HepG2 (cell line): ENCODE measurements around the gene SPARC. TPM values are rescaled to one million over a fixed set of nuclear protein-coding genes. Genes with fewer than 3 reads are reported as not detected.

ENCODE experiments used
- ATAC-seq: fragments of 200-7000 bp; cut with Tn5 transposase; 3 replicates; pipeline ENCODE4 v1.9.1; 2020; ENCODE audit warnings: mild to moderate bottlenecking, moderate library complexity
- BruUV-seq: library from RNA; stranded (reverse); fragments of 400-500 nt; replicated peaks from 2 replicates; lab custom pipeline; 2021; lab: Mats Ljungman, UMichigan
- CTCF ChIA-PET: fragments of 300-600 bp; formaldehyde crosslinking; extraction: SDS; loops from one replicate; lab custom pipeline; 2021; ENCODE audit warnings: low total read pairs, inconsistent platforms, low intra/inter-chr PET ratio; lab: Yijun Ruan, JAX
- POLR2A ChIA-PET: fragments of 350-600 bp; sonication (Branson Sonifier 250); formaldehyde crosslinking; loops from one replicate; lab custom pipeline; 2020; ENCODE audit warnings: antibody characterized with exemption, inconsistent platforms; lab: Yijun Ruan, JAX
- DNase-seq: peaks from one replicate; pipeline ENCODE4 v3.0.0-alpha.2; 2015; ENCODE audit warnings: low spot score
- FAIRE-seq: peaks from 3 replicates; lab custom pipeline; 2011; peaks lifted over from hg19 to GRCh38; lab: Jason Lieb, UNC
- H2AFZ ChIP-seq: one replicate; pipeline ENCODE4 v1.6.1; 2011; ENCODE audit warnings: low read length, inconsistent platforms
- H3K27ac ChIP-seq: fragments of 300-600 bp; 3 replicates; pipeline ENCODE4 v1.8.0; 2011; ENCODE audit warnings: mixed run types, mild to moderate bottlenecking, mixed read lengths, low read length, inconsistent platforms; ENCODE audit not compliant: insufficient read depth; ENCODE audit errors: extremely low read length
- H3K27me3 ChIP-seq, 2 experiments: fragments of 200-600 bp in 1 of 2; 2 replicates in 1 of 2; 3 replicates in 1 of 2; pipeline versions ENCODE4 v1.6.0 to v1.8.0; 2011; ENCODE audit warnings: low read length in 2 of 2, mild to moderate bottlenecking in 2 of 2, moderate library complexity in 2 of 2, inconsistent platforms in 1 of 2; ENCODE audit not compliant: insufficient read depth in 2 of 2, control insufficient read depth in 1 of 2
- H3K36me3 ChIP-seq, 2 experiments: fragments of 200-600 bp in 1 of 2; replicated peaks in 1 of 2; 2 replicates in 1 of 2; 3 replicates in 1 of 2; pipeline versions ENCODE4 v1.5.1 to v1.8.0; 2011; ENCODE audit warnings: low read length in 2 of 2, inconsistent platforms in 1 of 2; ENCODE audit not compliant: insufficient read depth in 2 of 2, control insufficient read depth in 1 of 2
- H3K4me1 ChIP-seq: 2 replicates; pipeline ENCODE4 v1.5.1; 2012; ENCODE audit warnings: low read length, inconsistent platforms; ENCODE audit not compliant: insufficient read depth
- H3K4me2 ChIP-seq: 2 replicates; pipeline ENCODE4 v1.6.0; 2011; ENCODE audit warnings: low read depth, low read length, inconsistent platforms
- H3K4me3 ChIP-seq, 3 experiments: fragments of 200-600 bp in 1 of 3; sonication (generic), shearing (Covaris generic) in 1 of 3; replicated peaks in 1 of 3; 2 replicates each; pipeline ENCODE4 v1.5.1; 2011 to 2016; ENCODE audit warnings: low read length in 3 of 3, inconsistent platforms in 2 of 3, low read depth in 2 of 3, mild to moderate bottlenecking in 2 of 3, control low read depth in 1 of 3, mixed read lengths in 1 of 3; ENCODE audit not compliant: insufficient read depth in 1 of 3
- H3K79me2 ChIP-seq: one replicate; pipeline ENCODE4 v1.6.1; 2011; ENCODE audit warnings: low read length, inconsistent platforms; ENCODE audit not compliant: insufficient read depth
- H3K9ac ChIP-seq: 2 replicates; pipeline ENCODE4 v1.6.0; 2011; ENCODE audit warnings: mild to moderate bottlenecking, low read depth, low read length, inconsistent platforms; ENCODE audit not compliant: insufficient read depth
- H3K9me3 ChIP-seq: 2 replicates; pipeline ENCODE4 v1.5.1; 2012; ENCODE audit warnings: mild to moderate bottlenecking, low read length
- H4K20me1 ChIP-seq: 2 replicates; pipeline ENCODE4 v1.6.0; 2011; ENCODE audit warnings: inconsistent platforms, mild to moderate bottlenecking, low read length, moderate library complexity; ENCODE audit not compliant: insufficient read depth
- AKNA ChIP-seq: sonication (generic); formaldehyde crosslinking; IDR thresholded peaks from 2 replicates; pipeline ENCODE4 v1.4.0; 2020; ENCODE audit warnings: missing genetic modification reagents, borderline replicate concordance
- CTCF ChIP-seq: sonication (generic); formaldehyde crosslinking; IDR thresholded peaks from 2 replicates; pipeline ENCODE4 v1.5.0; 2020; ENCODE audit warnings: mild to moderate bottlenecking, missing genetic modification reagents, moderate library complexity
- HNF4A ChIP-seq: sonication (generic); formaldehyde crosslinking; IDR thresholded peaks from 2 replicates; pipeline ENCODE4 v1.4.0; 2020; ENCODE audit warnings: missing genetic modification reagents
- HNF4G ChIP-seq, 2 experiments: sonication (generic) in 1 of 2; formaldehyde crosslinking in 1 of 2; IDR thresholded peaks; 2 replicates each; pipeline versions ENCODE4 v1.4.0 to v1.6.1; 2011 to 2020; ENCODE audit warnings: borderline replicate concordance in 2 of 2, low read depth in 2 of 2, mild to moderate bottlenecking in 2 of 2, low read length in 1 of 2, missing genetic modification reagents in 1 of 2, moderate library complexity in 1 of 2
- KDM1A ChIP-seq: IDR thresholded peaks from 2 replicates; pipeline ENCODE4 v1.6.1; 2016; ENCODE audit warnings: missing compliant biosample characterization
- MAX ChIP-seq: IDR thresholded peaks from 2 replicates; pipeline ENCODE4 v1.6.1; 2012; ENCODE audit warnings: inconsistent platforms
- TFAP4 ChIP-seq: sonication (generic); IDR thresholded peaks from 2 replicates; pipeline ENCODE4 v1.6.1; 2016; ENCODE audit warnings: low read depth, borderline replicate concordance
- WIZ ChIP-seq: sonication (generic); formaldehyde crosslinking; IDR thresholded peaks from 2 replicates; pipeline ENCODE4 v1.5.1; 2020; ENCODE audit warnings: mild to moderate bottlenecking, missing genetic modification reagents
- ZBTB38 ChIP-seq: sonication (generic); formaldehyde crosslinking; IDR thresholded peaks from 2 replicates; pipeline ENCODE4 v1.5.1; 2020; ENCODE audit warnings: mild to moderate bottlenecking, missing genetic modification reagents
- ZFX ChIP-seq: sonication (generic); formaldehyde crosslinking; IDR thresholded peaks from 2 replicates; pipeline ENCODE4 v1.4.0; 2020; ENCODE audit warnings: mild to moderate bottlenecking, low read depth, missing genetic modification reagents, moderate library complexity
- WGBS: methylation state at CpG from one replicate; pipeline ENCODE4 v1.1.6; 2017; ENCODE audit warnings: low lambda C conversion rate; 5-methylcytosine and 5-hydroxymethylcytosine counted together
- in situ Hi-C: cut with HindIII; loops from 2 replicates; pipeline ENCODE4 v1.10.0; 2017; ENCODE audit warnings: low pct_unique_long_range_greater_than_20kb; ENCODE audit not compliant: extremely low pct_ligation_motif_present
- intact Hi-C: fragments of 100-400 bp; cut with micrococcal nuclease; formaldehyde crosslinking; loops from one replicate; pipeline ENCODE4 v1.10.0; 2022; ENCODE audit not compliant: unreplicated experiment
- polyA plus RNA-seq, 8 experiments: library from polyadenylated mRNA; depleted of rRNA in 3 of 8; stranded (reverse) in 7 of 8; unstranded in 1 of 8; fragments of >200 nt; fragmentation: Illumina TruSeq in 4 of 8; extraction: Trizol in 4 of 8; gene quantifications; 2 replicates each; pipeline versions ENCODE4 v1.2.1 to v1.2.3, GENCODE V29; 2011 to 2016; ENCODE audit warnings: low read depth in 4 of 8, missing spikeins in 1 of 8, mixed read lengths in 1 of 8; ENCODE audit not compliant: insufficient read depth in 1 of 8
- total RNA-seq, 5 experiments: library from RNA; depleted of rRNA; stranded (reverse); fragments of >200 nt; fragmentation: Illumina TruSeq; extraction: Trizol; gene quantifications; 2 replicates each; pipeline ENCODE4 v1.2.3, GENCODE V29; 2016; ENCODE audit warnings: low read depth in 1 of 5

SPARC gene
- total and polyA plus RNA-seq, 2 of the 13 experiments (the other 11 are each of a cell fraction or from before 2014, with no cell fraction given) = 76.7 to 192 TPM

GRCh38 chr5:151657114-151657513 lies 29.6 kb downstream of the SPARC start:
- Histone ChIP-seq H3K79me2 (no peaks in the 10 kb centered on the region), H3K9ac (no peak overlapping the region), H3K27me3 (peaks cover 0 to 10% of the 10 kb centered on the region in 2 experiments; a peak in 2 of 5 replicates), H3K27ac (no peak overlapping the region), H4K20me1 (no peaks in the 10 kb centered on the region), H3K4me1 (peaks cover 9% of the 10 kb centered on the region), H3K4me2 (no peak overlapping the region), H3K4me3 (no peak overlapping the region), H2AFZ (no peak overlapping the region), H3K9me3 (no peaks in the 10 kb centered on the region), H3K36me3 (no peaks in the 10 kb centered on the region)
- DNase-seq = peak; percentile 9
- intact Hi-C loops = no loop called here
- ATAC-seq = peak; percentile 84
- BruUV-seq = no TSS peak
- ChIA-PET POLR2A (no interaction called here), CTCF (interaction anchor here (1.0 to 4.7 kb wide), 2 partner anchors 62 to 84 kb away, joined by 6 to 38 read pairs; no protein-coding TSS in a partner anchor)
- in situ Hi-C loops = loop anchor here (5.0 to 10.0 kb wide), 2 partner anchors 85 to 132 kb away; no protein-coding TSS in a partner anchor
- no peak for FAIRE-seq
- TF ChIP-seq ZFX (CRISPR knock-in tag) (0 out of 2 replicates have a peak, but pooled peaks have one; percentile 38), MAX (0 out of 2 replicates have a peak, but pooled peaks have one; percentile 20), CTCF (CRISPR knock-in tag) (0 out of 2 replicates have a peak, but pooled peaks have one; percentile 7), WIZ (CRISPR knock-in tag) (no peak), AKNA (CRISPR knock-in tag) (no peak), TFAP4 (0 out of 2 replicates have a peak, but pooled peaks have one; percentile 19), HNF4G (IDR thresholded peaks at IDR 0.05; ENCODE audit: borderline replicate concordance, low read depth, low read length) (peak; percentile 55), HNF4G (CRISPR knock-in tag; IDR thresholded peaks at IDR 0.05; ENCODE audit: borderline replicate concordance, low read depth) (no peak), HNF4A (CRISPR knock-in tag) (peak; percentile 51), KDM1A (no peak), ZBTB38 (no peak)
- WGBS = 0% methylated on average over 1 of the region's 1 CpG
